Inferior parietal cortex (tissue), 1 donor: ENCODE data around the gene SMIM7.

ENCODE experiments used
- DNase-seq: peaks from one replicate; pipeline ENCODE4 v3.0.0-alpha.2; 2016; ENCODE audit errors: extremely low spot score

Gene SMIM7

DNA sequence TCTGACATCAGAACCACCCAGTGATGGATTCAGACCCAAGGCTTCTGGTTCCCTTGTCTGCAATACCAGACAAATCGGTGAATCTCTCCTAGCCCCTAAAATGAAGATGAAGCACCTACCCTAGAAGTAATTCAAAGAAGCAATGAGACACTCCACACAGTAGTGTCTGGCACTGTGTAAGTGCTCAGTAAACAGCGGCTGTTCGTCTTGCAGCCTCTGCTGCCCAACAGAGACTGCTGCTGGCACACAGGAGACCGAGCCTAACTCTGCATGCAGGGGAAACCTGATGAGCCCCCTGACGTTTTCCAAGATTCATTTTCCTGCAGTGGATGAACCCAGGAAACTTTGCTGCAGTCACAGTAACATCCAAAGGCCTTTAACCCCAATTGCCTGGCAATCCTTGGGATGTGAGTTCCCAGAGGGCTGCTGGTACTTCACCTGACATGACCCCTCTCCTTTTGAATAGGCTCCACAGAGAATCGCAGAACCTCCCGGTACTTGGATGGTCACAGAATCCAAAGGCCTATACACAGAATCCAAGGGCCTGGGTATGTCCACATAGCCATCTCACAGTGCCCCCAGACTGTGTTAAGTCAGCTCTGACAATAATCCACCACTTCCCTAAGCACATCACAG, 38.7 kb downstream of the SMIM7 start:
- no peak for DNase-seq

DNA sequence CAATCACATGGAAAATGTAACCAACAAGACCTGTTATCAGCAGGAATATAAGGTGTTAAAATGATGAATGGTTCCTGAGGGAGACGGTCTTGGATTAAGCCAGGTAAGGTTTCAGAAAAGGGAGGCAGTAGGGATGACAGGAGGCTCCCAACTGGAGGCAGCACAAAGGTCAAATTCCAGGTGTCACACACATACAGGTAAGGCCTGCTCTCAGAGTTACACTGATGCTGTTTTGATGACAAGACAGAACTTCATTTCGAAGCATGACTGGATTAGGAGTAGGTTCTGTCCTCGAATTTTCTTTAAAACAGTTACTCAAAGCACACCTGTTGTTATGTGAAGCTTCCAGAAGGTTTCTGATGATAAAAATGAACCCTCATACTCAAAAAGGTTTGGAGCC, 39.4 kb downstream of the SMIM7 start:
- no peak for DNase-seq

DNA sequence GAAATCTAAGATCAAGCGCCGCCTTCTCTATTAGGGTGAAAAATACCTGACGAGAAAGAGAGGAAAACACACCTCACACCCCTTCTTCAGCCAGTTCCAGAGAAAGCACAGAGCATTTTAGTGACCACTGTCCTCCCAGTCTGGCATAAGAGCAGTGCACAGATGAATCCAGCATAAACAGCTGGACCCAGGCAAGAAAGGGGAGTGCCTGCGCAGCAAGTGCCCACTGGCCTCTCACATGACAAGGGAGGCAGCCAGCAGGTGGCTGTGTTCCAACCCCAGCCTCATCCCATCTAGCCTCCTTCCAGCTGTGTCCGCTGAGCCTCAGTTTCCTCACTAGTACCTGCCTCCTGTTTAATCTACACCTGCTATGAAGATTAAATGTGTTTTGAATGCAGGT, 39.9 kb downstream of the SMIM7 start:
- DNase-seq: no peak

- DNase-seq: no peak
Observed at GRCh38 chr19:16619457-16619856, 40.5 kb downstream of the SMIM7 start.

DNA sequence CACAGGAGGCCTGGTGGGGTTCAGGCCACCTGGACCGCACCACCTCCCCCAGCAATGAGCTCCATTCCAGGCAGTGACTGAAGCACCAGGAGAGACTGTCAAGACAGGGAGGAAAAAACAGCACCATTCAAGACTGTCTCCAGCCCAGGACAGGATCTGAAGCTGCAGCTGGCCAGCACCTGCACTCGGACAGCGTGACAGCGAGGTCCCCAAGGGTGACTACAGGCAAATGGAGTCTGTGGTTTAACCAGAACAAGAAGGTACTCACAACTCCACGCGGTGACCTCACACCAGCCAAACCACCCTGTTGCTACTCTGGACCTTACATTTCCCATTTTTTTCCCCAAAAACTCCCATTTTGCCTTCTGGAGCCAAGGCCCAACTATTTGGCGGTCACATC, 41.7 kb downstream of the SMIM7 start:
- no peak for DNase-seq

DNA sequence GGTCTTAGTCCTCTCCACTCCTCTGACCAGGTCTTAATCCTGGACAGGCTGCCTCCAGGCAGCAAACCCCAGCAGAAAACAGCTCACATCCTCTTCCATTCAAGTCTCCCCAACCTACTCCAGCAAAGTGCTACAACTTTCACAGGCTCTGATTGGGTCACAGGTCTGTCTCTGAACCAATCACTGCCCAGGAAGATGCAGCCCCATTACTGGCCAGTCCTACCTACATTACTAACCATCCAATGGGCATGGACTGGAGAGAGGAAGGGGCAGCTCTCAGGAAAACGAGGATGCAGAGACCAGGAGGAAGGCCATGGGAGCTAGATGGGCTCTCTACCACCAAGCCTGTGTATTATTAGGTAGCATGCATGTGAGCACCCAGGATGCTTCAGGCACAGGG, 44.1 kb downstream of the SMIM7 start:
- DNase-seq: no peak

- no peak for DNase-seq
Observed at GRCh38 chr19:16614941-16615340, 45.0 kb downstream of the SMIM7 start.

- DNase-seq: no peak
Observed at GRCh38 chr19:16613841-16614240, 46.1 kb downstream of the SMIM7 start.

- DNase-seq: no peak
Observed at GRCh38 chr19:16612636-16613035, 47.3 kb downstream of the SMIM7 start.

- no peak for DNase-seq
Observed at GRCh38 chr19:16611121-16611520, 48.8 kb downstream of the SMIM7 start.

DNA sequence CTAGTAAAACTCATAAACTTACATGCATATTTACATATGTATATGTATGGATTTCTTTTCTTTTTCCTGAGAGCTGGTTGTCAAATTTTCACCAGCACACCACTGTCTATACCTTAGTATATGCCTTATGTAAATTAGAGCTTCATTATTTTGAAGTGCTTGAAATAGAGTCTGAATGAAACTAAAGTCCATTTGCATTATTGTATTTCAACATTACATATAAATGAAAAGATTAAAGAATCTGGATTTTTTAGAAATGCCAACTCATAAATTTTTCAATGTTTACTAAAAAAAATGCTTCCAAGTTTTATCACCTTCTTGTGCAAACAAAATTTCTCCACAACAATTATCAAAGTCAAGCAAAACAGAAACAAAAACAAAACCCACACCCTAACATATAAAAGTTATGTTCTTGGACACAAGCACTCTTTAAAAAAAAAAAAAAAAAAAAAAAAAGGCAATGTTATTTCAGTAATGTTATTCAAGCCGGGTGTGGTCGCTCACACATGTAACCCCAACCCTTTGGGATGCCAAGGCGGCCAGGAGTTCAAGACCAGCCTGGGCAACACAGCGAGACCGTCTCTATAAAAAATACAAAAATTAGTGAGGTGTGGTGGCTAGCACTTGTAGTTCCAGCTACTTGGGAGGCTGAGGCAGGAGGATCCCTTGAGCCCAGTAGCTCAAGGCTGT, 50.3 kb downstream of the SMIM7 start:
- no peak for DNase-seq

- peak; percentile 43 for DNase-seq
Observed at GRCh38 chr19:16608290-16608739, 51.6 kb downstream of the SMIM7 start.

- no peak for DNase-seq
Observed at GRCh38 chr19:16607819-16608218, 52.1 kb downstream of the SMIM7 start.

DNA sequence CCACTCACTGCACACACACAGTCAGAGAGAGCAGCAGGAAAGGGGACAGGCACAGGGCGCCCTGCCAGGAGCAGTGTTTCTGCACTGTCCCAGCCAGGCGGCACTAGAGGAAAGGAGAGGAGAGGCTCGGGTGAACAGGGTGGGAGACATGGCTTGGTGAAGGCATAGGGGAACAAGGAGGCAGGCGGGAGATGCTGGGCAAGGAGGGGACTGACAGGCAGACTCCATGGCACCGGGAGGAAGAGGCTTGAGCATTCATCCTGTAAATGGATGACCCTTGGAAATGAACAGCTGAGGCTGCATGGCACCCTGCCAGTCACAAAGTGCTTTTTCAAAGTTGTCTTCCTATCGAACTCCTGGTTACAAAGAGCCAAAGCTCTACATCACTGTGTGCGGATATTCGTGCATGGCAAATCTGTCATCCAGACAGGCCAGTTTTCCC, 54.4 kb downstream of the SMIM7 start:
- no peak for DNase-seq

DNA sequence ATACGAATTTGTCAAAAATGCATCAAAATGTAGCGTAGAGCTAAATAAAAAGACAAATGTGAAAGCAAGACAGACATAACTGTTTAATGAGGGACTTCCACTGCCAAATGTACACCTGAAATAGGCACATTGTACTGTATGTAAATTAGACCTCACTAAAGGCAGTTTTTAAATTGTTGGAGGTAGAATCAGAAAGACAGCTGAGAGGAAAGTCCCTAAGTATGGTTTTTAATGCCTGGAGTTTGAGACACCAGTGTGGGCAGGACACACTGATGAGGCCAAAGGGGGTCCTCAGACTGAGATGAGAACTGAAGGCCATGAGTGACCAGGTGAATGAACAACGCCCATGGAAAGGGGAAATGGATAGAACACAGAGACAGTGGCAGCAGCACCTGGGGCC, 54.8 kb downstream of the SMIM7 start:
- no peak for DNase-seq

DNA sequence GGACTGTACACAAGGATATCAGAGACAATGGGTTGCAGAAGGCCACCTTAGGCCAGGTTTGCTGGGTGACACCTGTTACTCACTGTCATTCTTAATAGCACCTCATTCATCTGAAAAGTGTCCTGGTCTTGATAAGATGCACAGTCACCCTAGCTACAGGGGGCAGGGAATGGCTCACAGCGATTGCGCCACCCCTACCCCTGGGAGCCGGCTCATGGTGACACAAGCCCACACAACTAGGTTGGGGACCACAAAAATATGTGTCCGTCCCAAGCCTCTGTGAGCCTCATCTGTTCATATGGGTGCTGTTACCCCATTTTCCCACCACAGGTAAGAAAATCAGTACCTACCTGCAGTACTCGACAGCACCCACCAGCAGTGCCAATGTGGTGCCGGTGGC, 55.3 kb downstream of the SMIM7 start:
- DNase-seq: no peak

- no peak for DNase-seq
Observed at GRCh38 chr19:16603090-16603489, 56.9 kb downstream of the SMIM7 start.

DNA sequence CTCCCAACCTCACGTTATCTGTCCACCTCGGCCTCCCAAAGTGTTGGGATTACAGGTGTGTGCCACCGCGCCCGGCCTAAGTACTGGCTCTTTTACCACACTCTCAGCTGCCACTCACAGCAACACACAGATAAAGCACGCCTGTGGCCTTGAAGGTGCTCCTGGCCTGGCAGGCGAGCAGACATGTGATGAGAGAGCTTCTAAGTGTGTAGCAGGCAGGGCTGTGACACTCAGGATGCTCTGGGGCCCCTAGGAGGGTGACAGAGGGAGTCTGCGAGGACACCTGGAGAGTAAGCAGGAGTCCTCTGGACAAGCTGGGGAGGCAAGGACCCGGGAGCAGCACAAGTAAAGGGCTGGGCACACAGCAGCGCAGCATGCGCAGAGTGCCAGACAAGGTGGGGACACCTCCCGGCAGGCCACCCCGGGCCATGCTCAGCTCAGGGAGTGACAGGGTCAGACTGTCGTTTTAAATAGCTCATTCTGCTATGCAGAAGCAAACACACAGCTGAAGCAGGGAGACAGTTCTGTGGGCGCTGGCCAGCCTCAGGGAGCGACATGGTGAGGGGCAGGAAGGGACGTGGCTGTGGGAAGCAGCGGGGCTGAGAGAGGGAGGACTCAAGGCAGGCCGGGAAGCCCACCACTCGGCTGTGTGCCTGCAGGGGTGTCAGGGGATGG, 58.4 kb downstream of the SMIM7 start:
- no peak for DNase-seq

- no peak for DNase-seq
Observed at GRCh38 chr19:16600824-16601223, 59.1 kb downstream of the SMIM7 start.

DNA sequence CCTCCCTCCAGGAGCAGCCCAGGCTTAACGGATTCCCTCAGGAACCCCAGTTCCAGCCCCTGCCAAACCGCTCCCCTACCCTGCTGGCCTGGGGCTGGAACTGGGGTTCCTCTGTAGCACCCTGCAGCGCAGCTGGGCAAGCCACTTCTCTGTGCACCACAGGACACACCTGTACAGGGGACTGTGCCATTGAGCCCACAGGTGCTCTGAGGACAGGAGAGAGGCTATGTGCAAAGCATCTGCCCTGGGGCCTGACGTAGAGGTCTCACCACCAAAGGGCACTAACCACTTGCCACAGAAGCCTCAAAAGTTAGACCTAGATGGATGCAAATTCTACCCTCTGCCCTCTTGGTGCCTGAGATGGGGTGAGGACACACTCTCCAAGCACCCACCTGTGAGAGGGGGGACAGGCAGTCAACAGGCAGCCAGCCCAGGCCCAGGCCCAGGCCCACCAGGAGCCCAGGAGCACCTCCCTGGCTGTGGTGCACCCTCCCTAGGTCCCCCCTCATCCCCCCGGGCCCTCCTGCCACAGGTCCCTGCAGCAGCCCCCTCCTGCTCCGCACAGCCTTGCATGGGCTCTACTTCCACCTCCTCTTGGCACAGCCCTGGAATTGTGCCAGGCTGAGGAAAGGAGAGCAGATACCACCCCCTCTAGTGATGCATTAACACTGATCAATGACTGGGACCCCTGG, 60.1 kb downstream of the SMIM7 start:
- DNase-seq: no peak

GRCh38 chr19:16598848-16599247, 61.1 kb downstream of the SMIM7 start:
- no peak for DNase-seq

GRCh38 chr19:16596399-16596798, 63.5 kb downstream of the SMIM7 start:
- no peak for DNase-seq
